GM21723 (cell line): Measurements from ENCODE around the gene CFAP251.

Experiments used
- ATAC-seq: cut with Tn5 transposase; IDR thresholded peaks from one replicate; pipeline ENCODE4 v1.9.1; 2021; ENCODE audit warnings: mild to moderate bottlenecking, moderate library complexity; ENCODE audit not compliant: unreplicated experiment

CFAP251 gene

GRCh38 chr12:122049827-122050226 is 131.4 kb downstream of the CFAP251 start:
- no peak for ATAC-seq

GRCh38 chr12:122050706-122051105 is 132.3 kb downstream of the CFAP251 start:
- no peak for ATAC-seq

- ATAC-seq: no peak
These were observed 133.0 kb downstream of the CFAP251 start for GRCh38 chr12:122051231-122051876.

GRCh38 chr12:122052285-122052684 is 133.9 kb downstream of the CFAP251 start:
- ATAC-seq: no peak
